CD4-positive, CD25-positive, alpha-beta regulatory T cell (primary cell): Measurements from ENCODE around the gene SFTPA1. TPM values are rescaled to one million over a fixed set of nuclear protein-coding genes. Genes with fewer than 3 reads are reported as not detected.
A peak's percentile ranks its signal among the peaks of the same experiment; 100 is the strongest.
"Not testable (repeated sequence)": the region's sequence is repeated elsewhere in the genome, so short reads cannot be mapped to it uniquely, and the experiment has no call there.

Experiments
- ATAC-seq, 2 donors: fragments of 150-1000 bp; cut with Tn5 transposase; one replicate each; pipeline ENCODE4 v1.10.0; 2021; ENCODE audit warnings: low read depth in 2 of 2, moderate number of reproducible peaks in 2 of 2, moderate library complexity in 1 of 2
- DNase-seq, 3 donors: peaks; one replicate each; pipeline versions ENCODE4 v3.0.0 to v3.0.0-alpha.2; 2012 to 2022; ENCODE audit warnings: mixed read lengths in 1 of 3
- H3K27ac ChIP-seq: one replicate; pipeline ENCODE4 v1.7.0; 2013; ENCODE audit warnings: mild to moderate bottlenecking, low read length; ENCODE audit not compliant: insufficient read depth, poor library complexity, severe bottlenecking
- H3K27me3 ChIP-seq: one replicate; pipeline ENCODE4 v1.7.0; 2013; ENCODE audit warnings: low read length; ENCODE audit not compliant: control insufficient read depth, insufficient read depth
- H3K36me3 ChIP-seq: one replicate; pipeline ENCODE4 v1.7.0; 2013; ENCODE audit warnings: mild to moderate bottlenecking, low read length, moderate library complexity; ENCODE audit not compliant: control insufficient read depth, insufficient read depth
- H3K4me1 ChIP-seq: 2 replicates; pipeline ENCODE4 v1.7.0; 2013; ENCODE audit warnings: mild to moderate bottlenecking, low read length; ENCODE audit not compliant: insufficient read depth, control insufficient read depth, poor library complexity, severe bottlenecking
- H3K4me3 ChIP-seq: one replicate; pipeline ENCODE4 v1.7.0; 2013; ENCODE audit warnings: low read depth, mild to moderate bottlenecking, low read length, moderate library complexity
- H3K9me3 ChIP-seq, 2 experiments: 1 replicate in 1 of 2; 2 replicates in 1 of 2; pipeline ENCODE4 v1.7.0; 2013; ENCODE audit warnings: low read length in 2 of 2, mild to moderate bottlenecking in 1 of 2, moderate library complexity in 1 of 2; ENCODE audit not compliant: control insufficient read depth in 2 of 2
- H3K27ac Mint-ChIP-seq, 3 donors: one replicate each; pipeline ENCODE4 v1.8.0; 2020 to 2022; ENCODE audit warnings: mild to moderate bottlenecking in 3 of 3, mixed read lengths in 3 of 3, moderate library complexity in 2 of 3
- H3K27me3 Mint-ChIP-seq: one replicate; pipeline ENCODE4 v1.8.0; 2022; ENCODE audit warnings: mild to moderate bottlenecking, mixed read lengths
- H3K36me3 Mint-ChIP-seq: one replicate; pipeline ENCODE4 v1.8.0; 2020; ENCODE audit warnings: mixed read lengths
- H3K4me1 Mint-ChIP-seq, 4 donors: one replicate each; pipeline ENCODE4 v1.8.0; 2020 to 2022; ENCODE audit warnings: mixed read lengths in 4 of 4, mild to moderate bottlenecking in 1 of 4
- H3K4me3 Mint-ChIP-seq, 4 donors: one replicate each; pipeline ENCODE4 v1.8.0; 2020 to 2022; ENCODE audit warnings: mild to moderate bottlenecking in 4 of 4, mixed read lengths in 4 of 4, moderate library complexity in 3 of 4
- H3K9me3 Mint-ChIP-seq, 7 donors: one replicate each; pipeline ENCODE4 v1.8.0; 2020 to 2022; ENCODE audit warnings: mixed read lengths in 7 of 7, mild to moderate bottlenecking in 3 of 7, moderate library complexity in 2 of 7
- polyA plus RNA-seq, 4 donors: library from polyadenylated mRNA; unstranded; fragments of 300-500 nt; fragmentation: Illumina TruSeq; gene quantifications; one replicate each; pipeline ENCODE4 v1.2.3, GENCODE V29; 2021
- total RNA-seq: library from RNA; stranded (reverse); gene quantifications from one replicate; pipeline ENCODE4 v1.2.3, GENCODE V29; 2022

Gene SFTPA1
- total and polyA plus RNA-seq, 5 donors from 2014 or later = not detected

GRCh38 chr10:79582096-79582495 lies 28.6 kb upstream of the SFTPA1 start:
- peaks cover 0 to 6% (median 0%) of the 10 kb centered on the region in 4 donors for H3K4me1 Mint-ChIP-seq

GRCh38 chr10:79582954-79583353 lies 27.8 kb upstream of the SFTPA1 start:
- H3K27ac Mint-ChIP-seq, H3K4me1 ChIP-seq, H3K9me3 ChIP-seq, H3K27ac ChIP-seq, ATAC-seq, H3K4me3 ChIP-seq, H3K36me3 Mint-ChIP-seq, H3K4me1 Mint-ChIP-seq, H3K4me3 Mint-ChIP-seq, H3K36me3 ChIP-seq, H3K9me3 Mint-ChIP-seq, H3K27me3 Mint-ChIP-seq: not testable (repeated sequence)
- peak in 1 of 3 donors; percentile 22 for DNase-seq
- H3K27me3 ChIP-seq = peaks cover 10% of the 10 kb centered on the region

More at GRCh38 chr10:79582096-79582495, 28.6 kb upstream of the SFTPA1 start:
- ATAC-seq = no peak
- H3K27ac ChIP-seq = no peak overlapping the region
- H3K36me3 Mint-ChIP-seq = no peaks in the 10 kb centered on the region
- H3K9me3 Mint-ChIP-seq = peaks cover 0 to 3% (median 0%) of the 10 kb centered on the region in 7 donors
- no peak overlapping the region for H3K4me3 ChIP-seq
- no peaks in the 10 kb centered on the region for H3K36me3 ChIP-seq
- H3K4me3 Mint-ChIP-seq = no peak overlapping the region
- no peaks in the 10 kb centered on the region for H3K4me1 ChIP-seq
- peaks cover 14% of the 10 kb centered on the region for H3K27me3 Mint-ChIP-seq
- peaks cover 10% of the 10 kb centered on the region for H3K27me3 ChIP-seq
- H3K27ac Mint-ChIP-seq = peak overlapping the region in 1 of 3 donors; percentile 90
- no peaks in the 10 kb centered on the region for H3K9me3 ChIP-seq
- DNase-seq = no peak

GRCh38 chr10:79583488-79584024 lies 27.2 kb upstream of the SFTPA1 start:
- H3K36me3 ChIP-seq = no peaks in the 10 kb centered on the region
- ATAC-seq (no peak), DNase-seq (no peak)
- H3K27me3 Mint-ChIP-seq = peaks cover 6% of the 10 kb centered on the region
- H3K36me3 Mint-ChIP-seq = no peaks in the 10 kb centered on the region
- H3K27me3 ChIP-seq = peaks cover 8% of the 10 kb centered on the region
- H3K27ac ChIP-seq = no peak overlapping the region
- H3K9me3 Mint-ChIP-seq = peaks cover 0 to 3% (median 0%) of the 10 kb centered on the region in 7 donors
- H3K4me3 ChIP-seq = no peak overlapping the region
- H3K4me3 Mint-ChIP-seq = no peak overlapping the region
- H3K4me1 Mint-ChIP-seq = peaks cover 0 to 6% (median 0%) of the 10 kb centered on the region in 4 donors
- no peaks in the 10 kb centered on the region for H3K9me3 ChIP-seq
- H3K27ac Mint-ChIP-seq = no peak overlapping the region
- no peaks in the 10 kb centered on the region for H3K4me1 ChIP-seq

GRCh38 chr10:79585870-79586527 lies 24.7 kb upstream of the SFTPA1 start:
- no peaks in the 10 kb centered on the region for H3K36me3 Mint-ChIP-seq
- H3K27me3 Mint-ChIP-seq = peaks cover 22% of the 10 kb centered on the region
- no peak for DNase-seq
- H3K36me3 ChIP-seq = no peaks in the 10 kb centered on the region
- peak overlapping the region in 1 of 3 donors; percentile 9 for H3K27ac Mint-ChIP-seq
- H3K4me1 Mint-ChIP-seq = peaks cover 0 to 6% (median 0%) of the 10 kb centered on the region in 4 donors
- H3K27me3 ChIP-seq = peaks cover 4% of the 10 kb centered on the region
- no peak for ATAC-seq
- H3K9me3 Mint-ChIP-seq = peaks cover 0 to 3% (median 0%) of the 10 kb centered on the region in 7 donors
- H3K4me1 ChIP-seq = no peaks in the 10 kb centered on the region
- H3K4me3 ChIP-seq = no peak overlapping the region
- no peaks in the 10 kb centered on the region for H3K9me3 ChIP-seq
- no peak overlapping the region for H3K4me3 Mint-ChIP-seq
- no peak overlapping the region for H3K27ac ChIP-seq

GRCh38 chr10:79586933-79587332 lies 23.8 kb upstream of the SFTPA1 start:
- Mint-ChIP-seq H3K27me3 (peaks cover 22% of the 10 kb centered on the region), H3K4me3 (no peak overlapping the region), H3K4me1 (peaks cover 0 to 6% (median 0%) of the 10 kb centered on the region in 4 donors), H3K27ac (no peak overlapping the region), H3K9me3 (peaks cover 0 to 3% (median 0%) of the 10 kb centered on the region in 7 donors), H3K36me3 (no peaks in the 10 kb centered on the region)
- Histone ChIP-seq H3K27me3 (peaks cover 4% of the 10 kb centered on the region), H3K9me3 (no peaks in the 10 kb centered on the region), H3K36me3 (no peaks in the 10 kb centered on the region), H3K27ac (no peak overlapping the region), H3K4me3 (no peak overlapping the region), H3K4me1 (no peaks in the 10 kb centered on the region)
- DNase-seq (no peak), ATAC-seq (no peak)

- H3K27me3 Mint-ChIP-seq = peaks cover 23% of the 10 kb centered on the region
- H3K27ac ChIP-seq = no peak overlapping the region
- no peak for DNase-seq
- H3K27ac Mint-ChIP-seq = no peak overlapping the region
- H3K4me1 Mint-ChIP-seq = peaks cover 0 to under 1% (median 0%) of the 10 kb centered on the region in 4 donors
- H3K36me3 ChIP-seq = no peaks in the 10 kb centered on the region
- ATAC-seq = no peak
- no peaks in the 10 kb centered on the region for H3K36me3 Mint-ChIP-seq
- no peaks in the 10 kb centered on the region for H3K4me1 ChIP-seq
- H3K9me3 ChIP-seq = no peaks in the 10 kb centered on the region
- H3K27me3 ChIP-seq = peaks cover 4% of the 10 kb centered on the region
- H3K9me3 Mint-ChIP-seq = peaks cover 0 to 3% (median 0%) of the 10 kb centered on the region in 7 donors
- H3K4me3 Mint-ChIP-seq = no peak overlapping the region
- no peak overlapping the region for H3K4me3 ChIP-seq
Measured at GRCh38 chr10:79588800-79589199, 21.9 kb upstream of the SFTPA1 start.

GRCh38 chr10:79593377-79593776 lies 17.4 kb upstream of the SFTPA1 start:
- H3K27ac Mint-ChIP-seq = no peak overlapping the region
- peaks cover 9 to 15% of the 10 kb centered on the region in 2 experiments for H3K9me3 ChIP-seq
- H3K36me3 ChIP-seq = no peaks in the 10 kb centered on the region
- H3K36me3 Mint-ChIP-seq = no peaks in the 10 kb centered on the region
- H3K4me3 ChIP-seq = no peak overlapping the region
- H3K4me1 Mint-ChIP-seq = no peaks in the 10 kb centered on the region
- H3K27me3 Mint-ChIP-seq = peaks cover 40% of the 10 kb centered on the region
- no peak for ATAC-seq
- H3K27ac ChIP-seq = no peak overlapping the region
- peaks cover 0 to 16% (median 7%) of the 10 kb centered on the region in 7 donors for H3K9me3 Mint-ChIP-seq
- H3K4me3 Mint-ChIP-seq = no peak overlapping the region
- no peaks in the 10 kb centered on the region for H3K4me1 ChIP-seq
- peaks cover 7% of the 10 kb centered on the region for H3K27me3 ChIP-seq
- DNase-seq = no peak

- not testable (repeated sequence) for H3K4me3 Mint-ChIP-seq, H3K27me3 ChIP-seq, H3K4me3 ChIP-seq, DNase-seq, H3K27ac ChIP-seq, H3K27ac Mint-ChIP-seq, ATAC-seq, H3K4me1 Mint-ChIP-seq, H3K4me1 ChIP-seq, H3K36me3 Mint-ChIP-seq, H3K36me3 ChIP-seq
- Mint-ChIP-seq H3K9me3 (peaks cover 0 to 23% (median 7%) of the 10 kb centered on the region in 7 donors), H3K27me3 (peaks cover 36% of the 10 kb centered on the region)
- H3K9me3 ChIP-seq = peaks cover 9 to 16% of the 10 kb centered on the region in 2 experiments
Measured at GRCh38 chr10:79594565-79594964, 16.2 kb upstream of the SFTPA1 start.
